ENCODE results near the gene PTPRN2.

Gene PTPRN2

DNA sequence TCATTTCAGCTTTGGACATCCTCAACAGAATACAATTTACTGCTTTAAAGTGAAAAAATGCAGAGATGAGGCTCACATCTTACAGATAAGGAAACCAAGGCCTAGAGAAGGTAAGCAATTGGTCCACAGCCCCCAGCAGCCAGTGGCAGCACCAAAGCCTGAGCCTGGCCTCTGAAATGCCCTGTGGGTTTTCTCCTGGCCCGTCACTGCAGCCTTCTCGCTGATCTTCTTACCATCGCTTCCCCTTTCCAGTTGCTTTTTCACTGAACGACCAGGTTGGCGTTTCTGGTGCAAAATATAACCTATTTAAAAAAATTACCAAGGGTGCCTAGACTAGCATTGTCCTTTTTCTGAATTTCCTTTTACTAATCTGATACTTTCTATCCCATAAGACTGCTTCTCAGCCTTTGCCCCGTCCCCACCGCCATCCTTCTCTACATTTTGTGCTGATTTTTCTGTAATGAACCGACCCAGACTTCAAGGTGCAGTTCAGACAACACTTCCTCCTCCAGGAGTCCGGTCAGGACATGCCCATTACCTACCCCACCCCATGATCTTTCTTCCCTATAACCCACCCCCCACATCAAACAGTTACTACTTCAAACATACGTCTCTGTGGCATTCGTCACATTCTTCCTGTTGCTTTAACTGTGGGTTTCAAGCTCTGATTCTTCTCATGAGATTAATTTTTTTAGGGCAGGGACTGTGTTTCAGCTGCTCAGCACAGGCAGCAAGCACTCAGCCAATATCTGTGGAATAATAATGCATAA lies 961.5 kb downstream of the PTPRN2 start:
- no peak for DNase-seq (ENCODE audit: insufficient read length, low spot score)
- FAIRE-seq: no peak
- no peak for TF ChIP-seq POLR2A (IDR thresholded peaks at IDR 0.05; ENCODE audit: low read depth, low read length)

DNA sequence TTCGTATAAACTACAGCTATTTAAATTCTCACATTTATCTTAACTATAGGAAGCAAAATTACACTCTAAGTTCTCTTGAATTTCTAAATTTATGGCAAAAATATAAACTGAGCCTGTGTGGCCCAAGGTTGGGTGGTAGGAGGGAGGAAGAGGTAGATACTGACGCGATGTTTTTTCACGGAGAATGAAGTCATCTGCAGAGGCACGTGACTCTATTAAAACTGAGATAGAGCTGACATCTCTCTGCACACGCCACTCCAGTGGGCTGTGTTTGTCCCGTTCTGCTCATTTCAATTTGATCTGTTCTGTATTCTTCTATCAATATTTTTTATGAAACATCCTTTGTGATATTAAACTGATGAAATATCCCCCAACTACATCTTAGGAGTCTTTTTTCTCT lies 964.1 kb downstream of the PTPRN2 start:
- no peak for TF ChIP-seq POLR2A (IDR thresholded peaks at IDR 0.05; ENCODE audit: low read depth, low read length)
- DNase-seq (ENCODE audit: insufficient read length, low spot score) (no peak), FAIRE-seq (no peak)

DNA sequence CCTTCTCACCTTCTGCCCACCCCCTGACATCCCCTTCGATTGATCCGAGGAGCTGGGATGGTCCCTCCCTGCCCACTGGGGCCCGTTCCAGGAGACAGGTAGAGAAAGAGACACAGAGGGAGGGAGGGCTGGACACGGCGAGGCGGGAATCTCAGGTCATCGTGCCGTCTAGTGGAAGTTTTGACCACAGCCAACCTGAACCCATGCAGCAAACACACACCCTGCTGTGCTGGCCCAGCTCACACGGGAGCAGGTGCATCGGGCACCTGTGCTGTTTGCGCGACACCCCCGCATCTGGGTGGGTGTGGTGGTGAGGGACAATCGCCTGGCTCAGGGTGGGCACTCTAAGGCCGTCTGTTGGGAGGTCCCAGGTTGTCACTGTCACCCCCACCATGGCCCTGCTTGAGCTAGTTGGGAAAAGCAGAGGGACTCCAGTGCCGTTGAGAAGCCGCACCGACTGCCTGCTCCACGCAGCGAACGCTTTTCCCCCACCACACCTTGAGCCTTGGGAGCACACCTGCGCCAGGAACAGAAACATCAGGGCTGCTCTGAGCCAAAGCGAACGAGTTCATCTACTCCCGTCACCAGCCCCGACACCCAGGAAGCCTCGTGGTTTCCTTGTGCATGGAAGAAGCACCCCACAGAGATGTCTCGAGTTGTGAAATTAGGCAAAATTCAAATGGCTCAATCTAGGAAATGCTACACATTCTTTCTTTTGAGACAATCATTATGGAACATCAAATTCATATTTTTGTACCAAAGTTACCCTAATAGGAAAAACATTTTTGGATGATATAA lies 965.0 kb downstream of the PTPRN2 start:
- no peak for TF ChIP-seq POLR2A (IDR thresholded peaks at IDR 0.05; ENCODE audit: low read depth, low read length)
- FAIRE-seq: no peak
- DNase-seq (ENCODE audit: insufficient read length, low spot score): no peak

GRCh38 chr7:157622000-157622399 lies 965.6 kb downstream of the PTPRN2 start:
- no peak for TF ChIP-seq POLR2A (IDR thresholded peaks at IDR 0.05; ENCODE audit: low read depth, low read length)
- no peak for FAIRE-seq
- DNase-seq (ENCODE audit: insufficient read length, low spot score): no peak

DNA sequence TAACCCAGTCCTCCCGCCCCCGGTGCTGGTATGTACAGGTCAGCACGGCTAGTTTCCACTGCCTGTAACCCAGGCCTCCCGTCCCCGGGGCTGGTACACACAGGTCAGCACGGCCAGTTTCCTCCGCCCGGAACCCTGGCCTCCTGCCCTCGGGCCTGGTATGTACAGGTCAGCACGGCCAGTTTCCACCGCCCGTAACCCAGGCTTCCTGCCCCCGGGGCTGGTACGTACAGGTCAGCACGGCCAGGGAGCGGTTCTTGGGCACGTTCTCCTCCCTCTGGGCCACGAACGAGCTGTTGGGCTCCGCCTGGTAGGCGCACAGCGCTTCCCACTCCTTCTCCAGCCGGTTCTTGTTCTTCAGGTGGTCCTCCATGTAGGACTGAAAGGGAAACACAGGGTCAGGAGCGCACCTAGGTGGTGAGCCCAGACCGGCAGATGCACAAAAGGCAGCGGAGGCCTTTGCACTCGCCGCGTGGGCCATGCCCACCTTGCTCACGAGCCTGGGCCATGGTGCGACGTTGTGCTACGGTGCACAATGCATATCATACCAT lies 966.4 kb downstream of the PTPRN2 start:
- FAIRE-seq: no peak
- TF ChIP-seq POLR2A (IDR thresholded peaks at IDR 0.05; ENCODE audit: low read depth, low read length): no peak

GRCh38 chr7:157620616-157621015 lies 967.0 kb downstream of the PTPRN2 start:
- no peak for TF ChIP-seq POLR2A (IDR thresholded peaks at IDR 0.05; ENCODE audit: low read depth, low read length)
- no peak for DNase-seq (ENCODE audit: insufficient read length, low spot score)
- FAIRE-seq: no peak

More for the DNA sequence above, 966.4 kb downstream of the PTPRN2 start:
- DNase-seq (ENCODE audit: insufficient read length, low spot score): no peak

DNA sequence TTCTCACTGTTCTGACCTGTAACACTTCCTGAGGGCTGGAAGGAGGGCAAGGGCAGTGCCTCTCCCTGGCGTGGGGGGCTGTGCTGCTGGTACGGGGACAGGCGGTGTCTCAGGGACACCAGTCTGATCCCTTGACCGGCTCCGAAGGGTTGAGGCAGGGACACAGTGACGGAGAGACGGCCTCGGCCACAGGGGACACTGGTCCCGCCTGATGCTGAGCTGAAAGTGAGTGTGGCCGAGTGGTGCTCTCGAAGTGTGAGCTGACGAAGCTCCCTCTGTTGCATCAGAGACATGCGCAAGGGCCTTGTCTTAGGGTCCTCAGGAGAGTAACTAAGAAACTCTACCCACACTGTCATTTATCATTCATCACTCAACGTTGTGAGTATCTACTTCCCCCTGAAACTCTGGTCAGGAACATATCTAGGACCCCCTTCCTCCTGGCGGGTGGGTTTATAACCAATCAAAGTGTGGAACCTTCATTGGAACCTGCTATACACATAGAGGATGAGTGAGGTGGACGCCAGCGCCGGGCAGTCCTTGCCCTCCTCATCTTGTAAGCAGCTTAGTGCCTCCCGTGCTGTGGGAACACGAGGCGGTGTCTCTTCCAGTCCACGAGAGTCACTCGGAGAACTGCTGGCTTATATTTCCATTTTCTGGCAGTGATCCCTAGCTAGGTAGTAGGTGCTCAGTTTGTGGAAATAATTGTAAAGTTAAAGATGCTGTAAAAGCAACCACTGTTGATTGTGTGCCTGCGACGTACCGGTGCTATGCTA lies 967.7 kb downstream of the PTPRN2 start:
- no peak for FAIRE-seq
- no peak for TF ChIP-seq POLR2A (IDR thresholded peaks at IDR 0.05; ENCODE audit: low read depth, low read length)
- DNase-seq (ENCODE audit: insufficient read length, low spot score): no peak

- TF ChIP-seq POLR2A (IDR thresholded peaks at IDR 0.05; ENCODE audit: low read depth, low read length): no peak
Measured at GRCh38 chr7:157618823-157619606, 968.6 kb downstream of the PTPRN2 start.

DNA sequence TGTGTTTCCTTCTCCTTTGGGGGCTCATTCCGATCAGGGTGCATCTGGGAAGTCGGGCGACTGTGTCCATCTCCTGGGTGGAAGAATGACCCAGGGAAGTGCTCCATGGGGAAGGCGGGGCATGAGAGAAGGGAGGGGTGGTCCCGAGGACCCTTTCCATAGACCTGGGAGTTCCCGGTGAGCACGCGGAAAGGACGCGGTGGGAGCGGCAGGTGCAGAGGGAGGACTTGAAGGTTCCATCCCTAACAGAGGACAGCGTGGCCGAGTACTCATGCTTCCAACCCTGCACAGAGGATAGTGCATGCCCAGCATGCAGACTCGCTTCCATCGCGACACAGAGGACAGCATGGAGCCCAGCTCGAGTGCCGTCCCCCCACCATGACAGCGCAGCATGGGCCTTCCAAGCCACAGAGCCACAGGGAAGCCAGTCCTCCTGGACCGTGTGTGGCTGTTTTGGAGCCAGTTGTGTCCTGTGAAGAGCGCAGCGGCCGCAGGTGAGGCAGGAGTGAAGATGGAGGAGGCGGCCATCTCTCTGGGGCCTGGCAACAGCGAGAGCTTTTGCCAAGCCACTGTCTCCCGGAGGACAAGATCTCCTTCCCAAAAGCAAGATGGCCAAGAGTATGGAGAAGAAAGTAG lies 969.4 kb downstream of the PTPRN2 start:
- FAIRE-seq (no peak), DNase-seq (ENCODE audit: insufficient read length, low spot score) (no peak)
- no peak for TF ChIP-seq POLR2A (IDR thresholded peaks at IDR 0.05; ENCODE audit: low read depth, low read length)

More at GRCh38 chr7:157618823-157619606, 968.6 kb downstream of the PTPRN2 start:
- FAIRE-seq (no peak), DNase-seq (ENCODE audit: insufficient read length, low spot score) (no peak)

DNA sequence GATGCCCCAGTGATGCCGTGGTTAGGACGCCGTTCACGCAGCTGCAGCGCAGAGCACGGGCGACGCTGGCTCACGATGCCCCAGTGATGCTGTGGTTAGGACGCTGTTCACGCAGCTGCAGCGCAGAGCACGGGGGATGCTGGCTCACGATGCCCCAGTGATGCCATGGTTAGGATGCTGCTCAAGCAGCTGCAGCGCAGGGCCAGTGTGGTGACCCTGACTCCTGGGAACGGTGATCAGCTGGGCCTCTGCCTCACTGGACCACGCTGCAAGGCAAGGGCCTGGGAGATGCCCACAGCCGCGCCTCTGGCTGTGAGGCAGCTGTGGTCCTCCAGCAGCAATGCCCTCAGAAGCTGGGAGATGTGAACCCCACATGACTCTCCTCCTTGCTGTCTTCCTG lies 970.2 kb downstream of the PTPRN2 start:
- no peak for FAIRE-seq
- TF ChIP-seq POLR2A (IDR thresholded peaks at IDR 0.05; ENCODE audit: low read depth, low read length): no peak
- DNase-seq (ENCODE audit: insufficient read length, low spot score): no peak

DNA sequence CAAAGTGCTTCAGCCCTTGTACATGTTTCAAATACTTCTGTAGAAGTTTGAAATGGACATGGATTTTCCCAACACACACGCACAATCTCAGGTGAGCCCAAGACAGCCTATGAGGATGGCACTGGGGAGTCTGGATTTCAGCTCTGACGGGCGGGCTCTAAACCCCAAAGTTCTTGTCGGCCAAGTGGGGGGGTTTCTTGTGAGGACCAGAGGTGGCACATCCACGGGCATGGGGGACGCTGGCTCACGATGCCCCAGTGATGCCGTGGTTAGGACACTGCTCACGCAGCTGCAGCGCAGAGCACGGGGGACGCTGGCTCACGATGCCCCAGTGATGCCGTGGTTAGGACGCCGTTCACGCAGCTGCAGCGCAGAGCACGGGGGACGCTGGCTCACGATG lies 970.7 kb downstream of the PTPRN2 start:
- DNase-seq (ENCODE audit: insufficient read length, low spot score) (no peak), FAIRE-seq (no peak)
- TF ChIP-seq POLR2A (IDR thresholded peaks at IDR 0.05; ENCODE audit: low read depth, low read length): no peak

DNA sequence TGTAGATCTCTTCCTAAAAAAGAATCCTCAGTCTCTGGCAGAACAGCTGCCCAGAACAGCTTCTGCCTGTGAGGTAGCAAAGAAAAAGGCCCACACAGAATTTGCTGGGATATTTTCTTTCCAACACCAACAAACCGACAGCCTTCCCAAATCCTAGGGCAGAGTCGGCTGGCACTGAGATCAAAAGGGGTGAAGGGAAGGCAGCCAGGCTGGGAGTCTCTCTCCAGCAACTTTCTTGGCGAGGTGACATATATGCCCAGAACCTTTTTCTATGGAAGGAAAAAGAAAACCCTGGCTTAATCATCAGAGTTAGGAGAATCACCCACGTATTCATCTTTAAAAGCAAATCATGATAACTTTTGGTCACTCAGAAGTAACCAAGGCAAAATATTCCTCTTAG lies 971.2 kb downstream of the PTPRN2 start:
- FAIRE-seq (no peak), DNase-seq (ENCODE audit: insufficient read length, low spot score) (no peak)
- TF ChIP-seq POLR2A (IDR thresholded peaks at IDR 0.05; ENCODE audit: low read depth, low read length): no peak

DNA sequence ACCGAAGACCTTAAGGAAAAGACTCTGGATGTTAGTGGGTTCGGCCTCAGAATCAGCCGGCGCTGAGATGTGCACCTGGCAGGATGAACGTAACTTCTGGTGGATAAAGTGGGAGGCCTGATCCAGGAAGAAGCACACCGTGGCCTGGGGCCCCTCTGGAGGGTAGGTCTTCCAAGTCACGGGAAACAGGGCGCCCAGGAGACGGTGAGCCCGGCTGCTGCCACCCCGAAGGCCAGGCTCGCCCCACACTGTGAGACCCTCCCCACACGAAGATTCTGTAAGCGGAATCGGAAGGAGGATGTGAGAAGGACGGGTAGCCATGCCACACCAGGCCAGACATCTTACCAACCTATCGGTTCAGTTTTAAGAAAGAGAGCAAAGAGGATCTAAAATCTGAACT lies 971.8 kb downstream of the PTPRN2 start:
- no peak for TF ChIP-seq POLR2A (IDR thresholded peaks at IDR 0.05; ENCODE audit: low read depth, low read length)
- DNase-seq (ENCODE audit: insufficient read length, low spot score): no peak
- no peak for FAIRE-seq
